T-helper 9 cell (primary cell): Measurements from ENCODE around the gene SIKE1.
"Not testable (repeated sequence)": the region's sequence is repeated elsewhere in the genome, so short reads cannot be mapped to it uniquely, and the experiment has no call there.

Experiments used
- DNase-seq: peaks from one replicate; pipeline ENCODE4 v3.0.0-alpha.2; 2020

SIKE1 gene

DNA sequence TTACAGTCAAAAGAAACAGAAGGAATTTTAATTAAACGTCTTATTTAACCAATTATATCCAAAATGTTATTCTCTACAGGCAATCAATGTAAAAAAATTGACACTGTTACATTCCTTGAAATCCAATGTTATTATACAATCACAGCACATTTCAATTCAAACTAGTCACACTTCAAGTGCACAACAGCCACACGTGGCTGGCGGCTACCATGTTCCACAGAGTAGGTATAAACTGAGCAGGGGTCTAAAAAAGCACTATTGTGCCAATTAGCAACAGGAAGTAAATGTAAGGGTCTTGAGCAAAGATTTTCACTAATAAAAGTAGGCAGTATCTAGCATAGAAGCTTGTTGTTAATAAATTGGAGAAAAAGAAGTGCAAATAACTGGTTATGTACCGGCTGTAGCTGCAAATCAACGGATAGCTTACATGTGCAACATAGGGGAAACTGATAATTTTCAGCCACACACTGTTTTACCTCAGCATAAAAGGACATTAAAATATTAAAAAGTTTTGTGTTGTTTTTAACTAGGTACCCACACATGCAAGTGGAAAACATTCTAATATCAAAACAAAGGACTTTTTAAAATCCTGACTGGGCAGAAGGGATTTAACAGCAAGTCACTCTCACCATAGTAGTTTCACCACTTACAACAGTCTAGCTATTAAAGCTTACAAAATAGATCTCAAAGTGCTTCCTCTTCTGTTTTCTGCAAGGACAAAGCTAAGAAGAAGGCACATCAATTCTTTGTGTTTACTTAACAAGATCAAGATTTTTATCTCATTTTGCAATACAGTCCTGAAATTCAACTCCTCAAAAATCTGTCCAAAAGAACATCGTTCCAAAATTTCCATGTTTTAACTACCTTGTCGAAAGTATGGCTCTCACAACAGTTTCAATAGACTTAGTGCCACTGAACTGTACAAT is 25.2 kb downstream of the SIKE1 start:
- DNase-seq, result no peak

DNA sequence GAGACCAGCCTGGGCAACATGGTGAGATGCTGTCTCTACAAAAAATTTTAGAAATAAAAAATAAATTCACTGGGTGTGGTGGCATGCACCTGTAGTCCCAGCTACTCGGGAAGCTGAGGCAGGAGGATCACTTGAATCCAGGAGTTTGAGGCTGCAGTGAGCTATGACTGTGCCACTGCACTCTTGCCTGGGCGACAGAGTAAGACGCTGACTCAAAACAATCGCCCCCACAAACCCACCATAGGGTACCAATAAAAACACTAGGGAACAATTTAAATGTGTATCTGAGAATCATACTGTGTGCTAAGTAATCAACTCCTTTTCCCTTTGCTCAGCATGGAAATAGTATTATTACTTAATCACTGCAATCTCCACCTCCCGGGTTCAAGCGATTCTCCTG is 26.8 kb downstream of the SIKE1 start:
- DNase-seq, result not testable (repeated sequence)

DNA sequence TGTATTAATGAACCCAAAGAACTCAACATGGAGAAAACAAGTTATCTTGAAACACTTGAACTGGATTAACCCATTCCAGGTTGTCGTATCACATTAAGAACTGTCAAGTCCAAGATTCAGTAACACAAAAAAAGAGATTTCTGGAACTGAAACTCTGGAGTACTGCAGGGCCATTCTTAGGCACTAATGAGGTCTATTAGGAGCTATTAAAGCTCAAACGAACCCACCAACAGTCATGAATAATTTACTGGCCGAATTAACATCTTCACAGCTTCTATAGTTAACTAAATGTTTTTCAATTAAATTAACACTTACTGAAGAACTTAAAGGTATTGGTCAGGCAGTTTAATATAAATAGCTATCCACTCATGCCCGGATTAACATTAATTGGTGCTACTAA is 27.3 kb downstream of the SIKE1 start:
- no peak for DNase-seq

DNA sequence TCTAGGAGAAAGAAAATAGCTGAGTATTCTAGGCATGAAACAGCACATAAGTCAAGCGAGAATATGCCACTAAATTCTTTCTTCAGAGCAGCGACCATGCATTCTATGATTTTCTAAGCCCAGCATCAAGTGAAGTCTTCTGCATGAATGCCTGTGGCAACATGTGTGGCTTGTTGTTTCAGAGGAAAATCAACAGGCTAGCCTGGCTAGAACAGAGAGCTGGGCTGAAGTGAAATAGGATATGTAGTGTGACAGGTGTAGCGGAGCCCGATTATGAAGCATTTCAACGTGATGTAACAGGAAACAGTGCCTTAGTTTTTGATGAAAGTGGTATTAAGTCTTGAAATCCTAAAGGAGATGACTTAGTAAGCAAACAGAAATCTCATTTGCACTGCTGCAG is 29.7 kb downstream of the SIKE1 start:
- DNase-seq, result no peak

DNA sequence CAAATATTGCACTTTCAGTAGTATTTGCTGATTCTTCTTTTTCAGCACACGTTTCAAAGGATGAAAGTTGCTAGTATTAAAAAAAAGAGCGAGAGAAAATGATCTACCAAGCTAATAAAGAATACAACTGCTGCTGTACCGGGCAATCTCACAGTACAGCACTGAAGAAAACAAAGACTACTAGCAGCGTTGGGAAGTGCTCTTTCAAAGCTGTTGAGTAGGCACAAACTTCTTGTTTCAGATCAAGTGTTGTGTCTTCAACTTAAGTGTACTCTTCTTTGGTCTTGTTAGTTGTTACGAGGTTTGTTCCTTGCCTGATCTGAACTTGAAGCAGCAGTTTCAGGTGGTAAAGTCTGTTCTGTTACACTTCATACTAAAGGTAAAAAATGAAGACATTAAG is 30.6 kb downstream of the SIKE1 start:
- no peak for DNase-seq

DNA sequence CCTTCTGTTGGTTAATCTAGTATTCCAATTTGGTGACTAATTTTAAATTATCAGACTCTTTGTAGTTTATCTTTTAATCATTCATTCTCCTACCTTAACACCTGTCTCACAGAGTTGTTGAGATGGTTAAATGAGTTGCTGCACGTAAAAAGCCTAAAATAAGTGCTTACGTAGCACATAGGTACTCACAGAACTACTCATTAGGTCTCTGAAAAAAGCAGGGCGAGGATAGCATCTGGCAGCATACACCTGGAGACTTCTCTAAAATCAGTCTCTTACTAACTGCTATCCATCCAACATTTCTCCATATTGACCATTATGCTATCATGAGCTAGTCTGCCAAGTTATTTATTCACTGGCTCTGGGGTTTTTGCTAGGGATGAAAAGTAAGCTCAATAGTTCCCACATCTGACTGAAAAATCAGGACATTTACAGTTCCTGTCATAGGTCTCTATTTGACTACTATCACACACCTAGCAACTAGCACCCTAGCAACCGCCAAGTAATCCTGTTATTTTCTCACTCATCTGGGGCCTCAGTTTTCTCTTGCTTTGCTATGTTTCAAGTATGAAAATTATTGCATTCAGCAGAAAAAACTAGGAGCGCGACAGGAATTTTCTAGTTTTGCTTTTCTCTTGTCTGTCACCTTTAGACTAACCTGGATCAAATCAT is 33.9 kb downstream of the SIKE1 start:
- no peak for DNase-seq

DNA sequence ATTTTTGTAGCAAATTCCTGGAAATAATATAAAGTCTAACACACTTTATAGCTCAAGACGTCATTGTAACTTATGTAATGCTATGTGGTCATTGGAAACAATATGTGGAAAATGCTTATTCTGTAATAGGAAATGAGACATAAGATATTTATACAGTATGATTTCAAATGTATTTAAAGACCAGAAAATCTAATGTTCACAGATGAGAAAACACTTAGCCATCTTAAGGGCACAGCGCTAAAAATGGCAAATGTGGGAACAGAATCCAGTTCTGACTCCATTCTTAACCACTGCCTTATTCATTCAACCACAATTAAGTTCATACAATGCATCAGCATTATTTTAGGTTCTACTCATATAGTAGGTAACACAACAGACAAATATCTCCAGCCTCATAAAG is 35.2 kb downstream of the SIKE1 start:
- no peak for DNase-seq

DNA sequence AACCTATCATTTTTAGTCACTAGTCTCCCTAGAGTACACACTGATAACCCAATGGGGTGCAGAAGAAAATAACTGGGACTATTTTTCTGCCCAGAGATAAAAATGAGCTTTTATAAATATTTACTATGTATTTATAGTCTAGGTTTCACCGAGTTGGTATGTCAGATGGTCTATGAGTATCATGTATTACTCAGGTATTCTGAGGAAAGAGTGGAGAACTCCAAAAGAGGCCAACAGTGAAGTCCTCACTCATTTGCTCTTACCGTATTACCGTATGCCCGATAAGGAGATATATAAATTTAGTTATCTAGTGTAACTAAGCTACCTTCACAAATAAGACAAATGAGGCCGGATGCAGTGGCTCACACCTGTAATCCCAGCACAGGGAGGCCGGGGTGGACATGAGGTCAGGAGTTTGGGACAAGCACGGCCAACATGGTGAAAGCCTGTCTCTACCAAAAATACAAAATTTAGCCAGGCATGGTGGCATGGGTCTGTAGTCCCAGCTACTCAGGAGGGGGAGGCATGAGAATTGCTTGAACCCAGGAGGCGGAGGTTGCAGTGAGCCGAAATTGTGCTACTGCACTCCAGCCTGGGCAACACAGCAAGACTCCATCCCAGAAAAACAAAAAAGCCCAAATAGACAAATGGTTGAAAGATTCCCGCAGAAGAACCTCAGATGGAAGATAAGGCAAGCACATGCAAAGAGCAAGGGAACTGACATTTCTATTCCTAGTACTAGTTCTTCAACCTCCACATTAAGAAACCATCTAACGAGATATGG is 38.3 kb downstream of the SIKE1 start:
- DNase-seq, result no peak

DNA sequence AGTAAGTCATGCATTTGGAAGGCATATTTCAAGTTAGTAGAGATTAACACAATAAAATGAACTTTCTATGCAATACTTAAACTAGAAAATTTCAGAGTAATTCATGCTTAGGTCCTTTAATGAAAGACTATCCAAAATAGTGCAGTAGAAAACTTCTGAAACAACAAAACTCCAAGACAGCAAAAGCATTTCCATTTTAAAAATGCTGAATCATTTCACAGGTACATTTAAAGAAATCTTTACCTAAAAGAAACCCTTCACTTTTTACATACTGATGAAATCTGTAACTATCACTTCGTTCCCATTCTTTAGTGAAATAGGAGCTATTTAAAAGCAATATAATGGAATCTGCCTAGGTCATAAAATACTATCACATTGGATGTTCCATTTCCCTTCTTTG is 40.2 kb downstream of the SIKE1 start:
- no peak for DNase-seq

DNA sequence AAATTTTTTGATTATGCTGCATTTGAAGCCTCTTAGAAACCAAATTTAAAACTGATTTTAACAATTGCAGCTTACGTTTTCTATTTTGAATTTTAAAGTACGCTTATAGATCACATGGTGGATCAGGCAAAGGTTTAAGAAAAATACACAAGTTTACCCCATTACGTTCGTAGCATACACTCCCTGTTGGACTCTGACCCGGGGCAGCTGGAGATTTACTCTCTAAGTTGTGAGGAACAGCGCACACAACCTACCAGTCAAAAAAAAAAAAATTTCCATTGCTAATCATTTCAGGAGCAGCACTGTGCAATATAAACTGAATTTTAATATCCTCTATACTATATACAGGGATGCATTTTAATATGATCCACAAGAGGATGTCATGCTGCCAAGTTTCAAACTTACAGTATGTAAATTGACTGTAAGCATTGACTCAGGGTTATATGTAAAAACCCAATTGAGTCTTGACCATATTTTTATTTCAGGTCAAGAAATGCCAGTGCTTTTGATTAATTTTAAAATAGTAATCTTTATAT is 43.1 kb downstream of the SIKE1 start:
- no peak for DNase-seq

DNA sequence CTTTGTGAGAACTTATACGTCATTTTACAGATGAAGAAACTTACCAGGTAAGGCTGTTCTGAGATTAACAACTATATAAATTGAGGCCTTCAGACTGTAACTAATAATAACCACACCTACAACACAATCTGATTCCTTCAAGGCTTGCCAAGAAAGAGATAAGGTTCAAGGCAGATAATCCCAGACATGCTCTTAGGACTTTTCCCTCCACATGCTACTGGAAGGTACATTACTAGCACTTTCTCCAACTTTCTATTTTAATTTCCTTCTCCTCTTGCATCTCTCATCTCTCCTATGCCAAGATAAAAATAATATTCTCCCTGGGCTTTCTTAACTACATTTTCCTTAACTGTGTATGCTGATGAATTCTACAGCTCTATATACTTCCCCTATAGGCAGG is 45.0 kb downstream of the SIKE1 start:
- DNase-seq, result no peak

DNA sequence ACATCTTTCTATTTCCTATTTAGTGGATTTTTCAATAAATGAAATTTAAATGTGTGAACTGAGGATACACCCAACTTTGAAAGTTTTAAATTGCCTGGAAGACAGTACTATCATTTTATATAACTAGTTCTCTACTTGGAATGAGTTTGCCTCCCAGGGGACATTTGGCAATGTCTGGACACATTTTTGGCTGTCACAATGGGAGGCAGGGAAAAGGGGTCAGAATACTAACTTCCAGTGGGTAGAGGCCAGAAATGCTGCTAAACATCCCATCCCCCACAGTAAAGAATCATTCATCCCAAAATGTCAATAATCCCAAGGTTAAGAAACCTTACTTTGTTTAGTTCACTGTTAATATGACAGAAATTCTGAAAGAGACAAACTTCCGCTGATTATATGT is 50.7 kb downstream of the SIKE1 start:
- no peak for DNase-seq

DNA sequence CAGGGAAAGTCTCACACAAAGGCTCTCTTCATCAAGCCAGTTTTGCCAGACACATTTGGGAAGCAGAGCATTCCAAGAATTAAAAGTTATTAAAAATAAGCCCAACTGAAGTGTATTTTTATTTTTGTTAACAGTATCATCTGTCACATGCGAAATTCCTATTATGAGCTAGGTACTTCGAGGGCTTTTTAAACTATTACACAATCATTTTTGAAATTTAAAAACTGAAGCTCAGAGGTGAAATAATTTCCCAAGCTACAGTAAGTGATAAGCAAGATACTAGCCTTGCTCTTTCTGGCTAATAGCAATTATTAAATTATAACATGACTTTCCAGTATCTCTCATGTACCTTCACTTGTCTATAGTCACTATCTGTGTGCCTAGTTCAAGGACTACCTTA is 51.9 kb downstream of the SIKE1 start:
- no peak for DNase-seq

DNA sequence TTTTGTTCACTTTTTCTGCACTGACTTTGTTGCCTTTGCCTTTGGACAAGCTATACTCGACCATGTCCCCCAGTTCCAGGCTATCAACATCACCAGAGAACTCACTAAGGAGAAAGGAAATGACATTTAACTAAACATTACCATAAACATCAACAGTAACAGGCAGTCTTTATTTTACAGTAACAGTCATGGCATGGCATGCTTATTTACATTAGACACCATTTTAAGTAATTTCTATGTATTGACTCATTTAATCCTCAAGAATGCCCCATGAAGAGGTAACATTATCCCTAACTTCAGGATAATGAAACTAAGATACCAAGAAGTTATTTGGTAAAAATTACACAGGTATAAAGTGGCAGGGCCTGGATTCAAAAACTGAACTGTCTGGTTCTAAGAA is 55.3 kb downstream of the SIKE1 start:
- no peak for DNase-seq

DNA sequence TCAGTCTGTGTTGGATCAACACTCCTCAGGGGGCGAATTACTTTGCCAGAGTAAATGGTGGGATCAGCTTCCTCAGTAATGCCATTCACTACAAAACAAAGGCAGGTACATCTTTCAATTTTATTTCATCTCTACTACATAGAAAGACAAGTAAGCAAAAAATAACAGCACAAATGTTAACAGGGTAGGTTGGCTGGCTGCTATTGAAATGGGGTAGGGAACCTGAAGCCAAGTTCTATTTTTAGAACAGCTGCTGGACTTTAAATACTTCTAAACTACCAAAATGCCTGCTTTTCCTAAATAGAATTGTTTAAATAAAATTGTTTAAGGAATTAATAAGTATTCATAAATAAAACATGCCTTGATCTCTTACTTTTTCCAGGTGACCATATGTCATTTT is 56.6 kb downstream of the SIKE1 start:
- DNase-seq, result no peak

DNA sequence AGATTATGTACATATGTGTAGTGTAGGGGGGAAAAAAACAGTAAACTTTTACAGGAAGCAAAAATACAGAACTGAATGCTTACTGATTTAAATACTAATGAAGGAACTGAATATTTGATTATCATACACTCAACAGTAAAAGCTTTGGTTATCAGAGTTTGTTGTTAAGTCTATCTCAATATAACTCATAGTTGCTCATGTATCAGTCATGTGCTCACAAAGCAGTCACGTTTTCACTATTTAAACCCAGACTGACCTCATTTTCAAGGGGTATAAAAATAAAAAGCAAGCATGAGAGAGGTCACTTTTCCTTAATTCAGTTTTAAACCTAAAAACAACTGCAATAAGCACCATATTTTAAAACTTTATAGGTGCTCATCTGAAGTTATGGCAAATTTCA is 57.0 kb downstream of the SIKE1 start:
- DNase-seq, result no peak

DNA sequence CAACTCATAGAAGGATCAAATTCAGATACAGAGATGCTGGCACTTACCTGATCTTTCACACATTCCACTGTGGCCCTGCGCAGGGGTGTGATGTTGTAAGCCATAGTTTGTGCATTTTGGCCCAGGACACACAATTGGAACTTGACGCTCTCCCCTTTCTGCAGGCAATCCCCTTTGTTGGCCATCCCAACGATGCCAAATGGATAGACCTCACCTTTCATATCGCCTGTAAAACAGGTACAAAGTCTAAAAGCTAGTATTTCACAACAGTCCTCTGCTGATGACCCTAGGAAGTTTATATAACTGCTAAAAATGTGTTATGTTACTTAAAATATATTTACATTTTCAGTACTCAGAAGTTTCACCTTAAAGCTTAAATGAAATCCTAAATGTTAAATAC is 60.0 kb downstream of the SIKE1 start:
- no peak for DNase-seq
